K562 (cell line): ENCODE results near the gene DOCK1. TPM values are rescaled to one million over a fixed set of nuclear protein-coding genes. Genes with fewer than 3 reads are reported as not detected.

Source experiments
- ATAC-seq: fragments of 200-7000 bp; cut with Tn5 transposase; 3 replicates; pipeline ENCODE4 v1.9.1; 2020; ENCODE audit warnings: moderate library complexity
- BruUV-seq: library from RNA; stranded (reverse); fragments of 400-500 nt; replicated peaks from 2 replicates; lab custom pipeline; 2021; lab: Mats Ljungman, UMichigan
- CTCF ChIA-PET: fragments of 300-600 bp; formaldehyde crosslinking; extraction: SDS; loops from one replicate; lab custom pipeline; 2021; ENCODE audit warnings: low intra/inter-chr PET ratio; lab: Yijun Ruan, JAX
- POLR2A ChIA-PET: fragments of 300-600, 350-650 bp; sonication (Branson Sonifier 250); formaldehyde crosslinking; extraction: SDS; loops from one replicate; lab custom pipeline; 2021; ENCODE audit warnings: antibody characterized with exemption, inconsistent platforms; lab: Yijun Ruan, JAX
- DNase-seq, 4 experiments: peaks; one replicate each; pipeline versions ENCODE4 v3.0.0 to v3.0.0-alpha.2; 2011 to 2018; ENCODE audit warnings: low spot score in 3 of 4, mixed read lengths in 3 of 4; ENCODE audit errors: extremely low read depth in 1 of 4
- FAIRE-seq: peaks from 2 replicates; lab custom pipeline; 2011; peaks lifted over from hg19 to GRCh38; lab: Jason Lieb, UNC
- H2AFZ ChIP-seq: 2 replicates; pipeline ENCODE4 v1.6.0; 2011; ENCODE audit warnings: low read depth, low read length, control low read depth, inconsistent platforms
- H3K27ac ChIP-seq: fragments of 200-600 bp; 3 replicates; pipeline ENCODE4 v1.8.0; 2011; ENCODE audit warnings: low read depth, mild to moderate bottlenecking, control low read depth, inconsistent platforms, low read length, moderate library complexity, mixed read lengths; ENCODE audit errors: extremely low read depth
- H3K27me3 ChIP-seq, 2 experiments: fragments of 300-600 bp in 1 of 2; 2 replicates in 1 of 2; 3 replicates in 1 of 2; pipeline versions ENCODE4 v1.6.0 to v1.8.0; 2011; ENCODE audit warnings: inconsistent platforms in 2 of 2, low read length in 2 of 2, mild to moderate bottlenecking in 1 of 2, mixed read lengths in 1 of 2, moderate library complexity in 1 of 2; ENCODE audit not compliant: control insufficient read depth in 2 of 2, insufficient read depth in 2 of 2
- H3K36me3 ChIP-seq: fragments of 300-600 bp; 3 replicates; pipeline ENCODE4 v1.8.0; 2011; ENCODE audit warnings: mild to moderate bottlenecking, low read length, inconsistent platforms; ENCODE audit not compliant: control insufficient read depth, insufficient read depth
- H3K4me1 ChIP-seq, 2 experiments: fragments of 200-600 bp in 1 of 2; replicated peaks in 1 of 2; 2 replicates in 1 of 2; 3 replicates in 1 of 2; pipeline versions ENCODE4 v1.5.1 to v1.8.0; 2011; ENCODE audit warnings: inconsistent platforms in 2 of 2, low read length in 2 of 2, mild to moderate bottlenecking in 1 of 2, mixed read lengths in 1 of 2, moderate library complexity in 1 of 2; ENCODE audit not compliant: control insufficient read depth in 2 of 2, insufficient read depth in 2 of 2
- H3K4me2 ChIP-seq: 2 replicates; pipeline ENCODE4 v1.6.1; 2011; ENCODE audit warnings: low read length, control low read depth, inconsistent platforms, mixed read lengths; ENCODE audit not compliant: insufficient read depth
- H3K4me3 ChIP-seq: fragments of 200-600 bp; sonication (generic), shearing (Covaris generic); 2 replicates; pipeline ENCODE4 v1.5.1; 2016; ENCODE audit warnings: control low read depth, inconsistent platforms
- H3K79me2 ChIP-seq: fragments of 200-600 bp; 3 replicates; pipeline ENCODE4 v1.8.0; 2011; ENCODE audit warnings: low read length, inconsistent platforms; ENCODE audit not compliant: control insufficient read depth, insufficient read depth
- H3K9ac ChIP-seq, 2 experiments: 2 replicates each; pipeline versions ENCODE4 v1.6.0 to v1.6.1; 2011; ENCODE audit warnings: low read depth in 2 of 2, low read length in 2 of 2, control low read depth in 1 of 2, inconsistent platforms in 1 of 2, mild to moderate bottlenecking in 1 of 2, mixed read lengths in 1 of 2; ENCODE audit not compliant: insufficient read depth in 1 of 2
- H3K9me1 ChIP-seq: one replicate; pipeline ENCODE4 v1.6.0; 2011; ENCODE audit warnings: inconsistent platforms, mild to moderate bottlenecking, low read length, moderate library complexity; ENCODE audit not compliant: control insufficient read depth, insufficient read depth
- H3K9me3 ChIP-seq: replicated peaks from 2 replicates; pipeline ENCODE4 v1.5.1; 2011; ENCODE audit warnings: low read depth, low read length, inconsistent platforms; ENCODE audit not compliant: control insufficient read depth, insufficient read depth
- H4K20me1 ChIP-seq: replicated peaks from 2 replicates; pipeline ENCODE4 v1.6.1; 2011; ENCODE audit warnings: low read length, inconsistent platforms, mixed read lengths; ENCODE audit not compliant: control insufficient read depth, insufficient read depth
- BRD9 ChIP-seq: fragments of 450-650 bp; IDR thresholded peaks from 2 replicates; pipeline ENCODE4 v1.6.1; 2018; ENCODE audit warnings: low read depth; ENCODE audit not compliant: partially characterized antibody
- CEBPG ChIP-seq, 3 experiments: fragments of 200-800 bp in 1 of 3; sonication (Bioruptor generic) in 1 of 3; sonication (generic) in 1 of 3; formaldehyde crosslinking in 1 of 3; IDR thresholded peaks in 2 of 3; conservative IDR thresholded peaks in 1 of 3; 2 replicates each; pipeline versions ENCODE4 v1.6.1 to v1.8.0; 2016 to 2022; ENCODE audit warnings: missing compliant biosample characterization in 2 of 3, missing genetic modification characterization in 2 of 3, mild to moderate bottlenecking in 1 of 3, missing genetic modification reagents in 1 of 3
- DDX20 ChIP-seq: fragments of 450-650 bp; IDR thresholded peaks from 2 replicates; pipeline ENCODE4 v1.6.1; 2016; ENCODE audit warnings: missing genetic modification characterization, low read depth, mild to moderate bottlenecking, missing compliant biosample characterization, moderate library complexity
- HLTF ChIP-seq: fragments of 450-650 bp; IDR thresholded peaks from 2 replicates; pipeline ENCODE4 v1.6.1; 2016
- KAT2B ChIP-seq: IDR thresholded peaks from one replicate; pipeline ENCODE4 v1.6.1; 2012; ENCODE audit warnings: low read depth, mild to moderate bottlenecking, control low read depth, inconsistent platforms, low read length, moderate library complexity
- MEIS2 ChIP-seq: fragments of 450-650 bp; IDR thresholded peaks from 2 replicates; pipeline ENCODE4 v1.6.1; 2014; ENCODE audit warnings: mild to moderate bottlenecking; ENCODE audit not compliant: partially characterized antibody
- RCOR1 ChIP-seq, 2 experiments: IDR thresholded peaks; 2 replicates each; pipeline ENCODE4 v1.6.1; 2012; ENCODE audit warnings: low read depth in 2 of 2, low read length in 2 of 2, borderline replicate concordance in 1 of 2, improper control_type of control experiment in 1 of 2
- ZZZ3 ChIP-seq: fragments of 450-650 bp; IDR thresholded peaks from 2 replicates; pipeline ENCODE4 v1.6.1; 2016; ENCODE audit warnings: antibody characterized with exemption, mild to moderate bottlenecking, moderate library complexity
- WGBS: fragments of 100-300 bp; shearing (Covaris generic); methylation state at CpG from one replicate; pipeline ENCODE4 v1.1.6; 2016; ENCODE audit warnings: low coverage, mixed read lengths; ENCODE audit not compliant: insufficient coverage; ENCODE audit errors: missing lambda C conversion rate; 5-methylcytosine and 5-hydroxymethylcytosine counted together
- in situ Hi-C: fragments of 300-500 bp; cut with MboI; formaldehyde crosslinking; loops from 4 replicates; pipeline ENCODE4 v1.15.0; 2018; ENCODE audit warnings: inconsistent platforms, mixed read lengths
- intact Hi-C: fragments of 100-400 bp; cut with micrococcal nuclease; formaldehyde crosslinking; loops from 2 replicates; pipeline ENCODE4 v1.14.2; 2022
- polyA plus RNA-seq, 8 experiments: library from polyadenylated mRNA; depleted of rRNA in 4 of 8; stranded (reverse) in 5 of 8; unstranded in 3 of 8; fragments of >200 nt; fragmentation: Nextera tagmentation in 2 of 8; fragmentation: Illumina TruSeq in 1 of 8; extraction: Ambion mirVana in 2 of 8; extraction: Trizol in 1 of 8; gene quantifications; 2 replicates each; pipeline versions ENCODE4 v1.2.1 to v1.2.3, GENCODE V29; 2011 to 2014; ENCODE audit warnings: inconsistent platforms in 1 of 8, missing spikeins in 1 of 8
- total RNA-seq, 7 experiments: library from RNA; depleted of rRNA in 6 of 7; stranded (reverse); fragments of >200 nt in 6 of 7; fragmentation: Illumina TruSeq in 2 of 7; extraction: Trizol in 2 of 7; gene quantifications; 2 replicates each; pipeline versions ENCODE4 v1.2.1 to v1.2.3, GENCODE V29; 2011 to 2021; ENCODE audit warnings: low replicate concordance in 1 of 7
- TF ChIP-seq, protein P1 (sequence below), 2 experiments: IDR thresholded peaks; 2 replicates each; pipeline ENCODE4 v1.6.1; 2012; ENCODE audit warnings: improper control_type of control experiment in 2 of 2, low read depth in 2 of 2, low read length in 2 of 2, borderline replicate concordance in 1 of 2
- TF ChIP-seq, protein P2 (sequence below): fragments of 250-450 bp; sonication (Bioruptor Pico); IDR thresholded peaks from 2 replicates; pipeline ENCODE4 v1.4.0; 2020
- TF ChIP-seq, protein P3 (sequence below), 2 experiments: fragments of 450-650 bp in 1 of 2; IDR thresholded peaks; 2 replicates each; pipeline ENCODE4 v1.6.1; 2011 to 2017; ENCODE audit warnings: low read depth in 2 of 2, antibody characterized with exemption in 1 of 2, borderline replicate concordance in 1 of 2, low read length in 1 of 2, mild to moderate bottlenecking in 1 of 2, mixed read lengths in 1 of 2; ENCODE audit not compliant: control insufficient read depth in 1 of 2

Gene DOCK1
- total and polyA plus RNA-seq, 9 of the 15 experiments (the other 6 are each of a cell fraction or from before 2014, with no cell fraction given): 0.31 TPM; not detected in 8

GRCh38 chr10:127236266-127236665 lies 331.0 kb downstream of the DOCK1 start:
- intact Hi-C loops (no loop called here), in situ Hi-C loops (no loop called here)
- no peak overlapping the region for H3K4me2 ChIP-seq
- no CpG with 5 or more reads among the region's 3 CpGs for WGBS
- no peak overlapping the region for H3K9ac ChIP-seq
- H3K9me1 ChIP-seq: no peaks in the 10 kb centered on the region
- no peak for FAIRE-seq
- ChIA-PET CTCF (no interaction called here), POLR2A (no interaction called here)
- TF ChIP-seq, protein P1, sequence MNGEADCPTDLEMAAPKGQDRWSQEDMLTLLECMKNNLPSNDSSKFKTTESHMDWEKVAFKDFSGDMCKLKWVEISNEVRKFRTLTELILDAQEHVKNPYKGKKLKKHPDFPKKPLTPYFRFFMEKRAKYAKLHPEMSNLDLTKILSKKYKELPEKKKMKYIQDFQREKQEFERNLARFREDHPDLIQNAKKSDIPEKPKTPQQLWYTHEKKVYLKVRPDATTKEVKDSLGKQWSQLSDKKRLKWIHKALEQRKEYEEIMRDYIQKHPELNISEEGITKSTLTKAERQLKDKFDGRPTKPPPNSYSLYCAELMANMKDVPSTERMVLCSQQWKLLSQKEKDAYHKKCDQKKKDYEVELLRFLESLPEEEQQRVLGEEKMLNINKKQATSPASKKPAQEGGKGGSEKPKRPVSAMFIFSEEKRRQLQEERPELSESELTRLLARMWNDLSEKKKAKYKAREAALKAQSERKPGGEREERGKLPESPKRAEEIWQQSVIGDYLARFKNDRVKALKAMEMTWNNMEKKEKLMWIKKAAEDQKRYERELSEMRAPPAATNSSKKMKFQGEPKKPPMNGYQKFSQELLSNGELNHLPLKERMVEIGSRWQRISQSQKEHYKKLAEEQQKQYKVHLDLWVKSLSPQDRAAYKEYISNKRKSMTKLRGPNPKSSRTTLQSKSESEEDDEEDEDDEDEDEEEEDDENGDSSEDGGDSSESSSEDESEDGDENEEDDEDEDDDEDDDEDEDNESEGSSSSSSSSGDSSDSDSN (IDR thresholded peaks at IDR 0.05; ENCODE audit: borderline replicate concordance in 1 of 2, low read depth in 2 of 2, low read length in 2 of 2): no peak
- TF ChIP-seq, protein P2, sequence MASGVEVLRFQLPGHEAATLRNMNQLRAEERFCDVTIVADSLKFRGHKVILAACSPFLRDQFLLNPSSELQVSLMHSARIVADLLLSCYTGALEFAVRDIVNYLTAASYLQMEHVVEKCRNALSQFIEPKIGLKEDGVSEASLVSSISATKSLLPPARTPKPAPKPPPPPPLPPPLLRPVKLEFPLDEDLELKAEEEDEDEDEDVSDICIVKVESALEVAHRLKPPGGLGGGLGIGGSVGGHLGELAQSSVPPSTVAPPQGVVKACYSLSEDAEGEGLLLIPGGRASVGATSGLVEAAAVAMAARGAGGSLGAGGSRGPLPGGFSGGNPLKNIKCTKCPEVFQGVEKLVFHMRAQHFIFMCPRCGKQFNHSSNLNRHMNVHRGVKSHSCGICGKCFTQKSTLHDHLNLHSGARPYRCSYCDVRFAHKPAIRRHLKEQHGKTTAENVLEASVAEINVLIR (CRISPR knock-in tag): no peak
- TF ChIP-seq, protein P3, sequence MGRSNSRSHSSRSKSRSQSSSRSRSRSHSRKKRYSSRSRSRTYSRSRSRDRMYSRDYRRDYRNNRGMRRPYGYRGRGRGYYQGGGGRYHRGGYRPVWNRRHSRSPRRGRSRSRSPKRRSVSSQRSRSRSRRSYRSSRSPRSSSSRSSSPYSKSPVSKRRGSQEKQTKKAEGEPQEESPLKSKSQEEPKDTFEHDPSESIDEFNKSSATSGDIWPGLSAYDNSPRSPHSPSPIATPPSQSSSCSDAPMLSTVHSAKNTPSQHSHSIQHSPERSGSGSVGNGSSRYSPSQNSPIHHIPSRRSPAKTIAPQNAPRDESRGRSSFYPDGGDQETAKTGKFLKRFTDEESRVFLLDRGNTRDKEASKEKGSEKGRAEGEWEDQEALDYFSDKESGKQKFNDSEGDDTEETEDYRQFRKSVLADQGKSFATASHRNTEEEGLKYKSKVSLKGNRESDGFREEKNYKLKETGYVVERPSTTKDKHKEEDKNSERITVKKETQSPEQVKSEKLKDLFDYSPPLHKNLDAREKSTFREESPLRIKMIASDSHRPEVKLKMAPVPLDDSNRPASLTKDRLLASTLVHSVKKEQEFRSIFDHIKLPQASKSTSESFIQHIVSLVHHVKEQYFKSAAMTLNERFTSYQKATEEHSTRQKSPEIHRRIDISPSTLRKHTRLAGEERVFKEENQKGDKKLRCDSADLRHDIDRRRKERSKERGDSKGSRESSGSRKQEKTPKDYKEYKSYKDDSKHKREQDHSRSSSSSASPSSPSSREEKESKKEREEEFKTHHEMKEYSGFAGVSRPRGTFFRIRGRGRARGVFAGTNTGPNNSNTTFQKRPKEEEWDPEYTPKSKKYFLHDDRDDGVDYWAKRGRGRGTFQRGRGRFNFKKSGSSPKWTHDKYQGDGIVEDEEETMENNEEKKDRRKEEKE (IDR thresholded peaks at IDR 0.05; ENCODE audit: borderline replicate concordance in 1 of 2, control insufficient read depth in 1 of 2, low read depth in 2 of 2, low read length in 1 of 2): no peak
- TF ChIP-seq RCOR1 (IDR thresholded peaks at IDR 0.05; ENCODE audit: borderline replicate concordance in 1 of 2, low read depth in 2 of 2, low read length in 2 of 2) (no peak), ZZZ3 (no peak), HLTF (no peak), MEIS2 (no peak), CEBPG (CRISPR knock-in tag; IDR thresholded peaks at IDR 0.05) (no peak), CEBPG (tag; conservative IDR thresholded peaks at IDR 0.05 in 1 of 2, IDR thresholded peaks at IDR 0.05 in 1 of 2) (no peak), BRD9 (no peak), DDX20 (no peak), KAT2B (no peak)
- no peaks in the 10 kb centered on the region for H3K9me3 ChIP-seq
- no peaks in the 10 kb centered on the region for H3K36me3 ChIP-seq
- ATAC-seq: no peak
- no peaks in the 10 kb centered on the region for H3K4me1 ChIP-seq
- H4K20me1 ChIP-seq: no peaks in the 10 kb centered on the region
- no peak overlapping the region for H2AFZ ChIP-seq
- H3K4me3 ChIP-seq: no peak overlapping the region
- H3K27me3 ChIP-seq: no peaks in the 10 kb centered on the region
- no peak for DNase-seq
- H3K27ac ChIP-seq: no peak overlapping the region
- no peaks in the 10 kb centered on the region for H3K79me2 ChIP-seq
- BruUV-seq: no TSS peak
